ENCODE data around the gene NPLOC4.

NPLOC4 gene

DNA sequence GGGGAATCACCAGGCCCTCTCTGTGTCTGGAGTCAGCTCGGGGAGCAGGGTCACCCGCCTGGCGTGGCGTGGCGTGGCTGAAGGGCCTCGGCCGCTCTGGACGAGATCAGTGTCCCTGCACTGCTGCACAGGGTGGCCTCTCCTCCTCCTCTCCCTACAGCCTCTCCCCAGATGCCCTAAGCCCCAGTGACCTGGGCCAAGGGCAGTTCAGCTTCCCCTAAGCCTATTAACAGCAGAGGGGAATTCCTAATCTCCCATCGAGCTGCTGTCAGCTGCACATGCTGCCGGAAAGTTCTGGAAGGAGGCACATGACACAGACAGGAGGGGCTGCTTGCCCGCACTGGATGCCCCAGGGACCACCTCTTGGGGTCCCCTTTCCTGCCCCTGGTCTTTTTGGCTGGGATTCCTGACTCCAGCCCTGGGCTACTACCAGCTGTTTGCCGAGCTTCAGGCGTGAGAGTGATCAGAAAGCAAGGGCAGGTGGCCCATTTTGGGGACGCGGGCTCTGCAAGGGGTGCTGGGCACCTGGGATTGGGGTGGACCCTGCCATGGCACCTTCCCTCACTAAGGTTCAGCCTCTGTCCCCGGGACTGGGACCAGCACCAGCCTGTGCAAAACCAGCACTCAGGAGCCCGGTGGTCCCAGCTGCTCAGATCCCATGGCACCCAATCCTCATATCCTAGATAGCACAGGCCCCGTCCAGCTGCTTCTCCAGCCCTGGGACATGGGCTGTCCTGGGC, 18.6 kb upstream of the NPLOC4 start:
- no peak for TF ChIP-seq TAF1 (IDR thresholded peaks at IDR 0.05; ENCODE audit: borderline replicate concordance, insufficient read depth, low read length)
- TF ChIP-seq POLR2AphosphoS5 (IDR thresholded peaks at IDR 0.05; ENCODE audit: low read depth, low read length): no peak
- TF ChIP-seq SIN3A (IDR thresholded peaks at IDR 0.05; ENCODE audit: borderline replicate concordance, insufficient read depth, low read length): no peak
- TF ChIP-seq FOXP2 (optimal IDR thresholded peaks at IDR 0.05; ENCODE audit: borderline replicate concordance, extremely low read depth, extremely low read length, insufficient read depth): no peak
- TF ChIP-seq, protein P1, sequence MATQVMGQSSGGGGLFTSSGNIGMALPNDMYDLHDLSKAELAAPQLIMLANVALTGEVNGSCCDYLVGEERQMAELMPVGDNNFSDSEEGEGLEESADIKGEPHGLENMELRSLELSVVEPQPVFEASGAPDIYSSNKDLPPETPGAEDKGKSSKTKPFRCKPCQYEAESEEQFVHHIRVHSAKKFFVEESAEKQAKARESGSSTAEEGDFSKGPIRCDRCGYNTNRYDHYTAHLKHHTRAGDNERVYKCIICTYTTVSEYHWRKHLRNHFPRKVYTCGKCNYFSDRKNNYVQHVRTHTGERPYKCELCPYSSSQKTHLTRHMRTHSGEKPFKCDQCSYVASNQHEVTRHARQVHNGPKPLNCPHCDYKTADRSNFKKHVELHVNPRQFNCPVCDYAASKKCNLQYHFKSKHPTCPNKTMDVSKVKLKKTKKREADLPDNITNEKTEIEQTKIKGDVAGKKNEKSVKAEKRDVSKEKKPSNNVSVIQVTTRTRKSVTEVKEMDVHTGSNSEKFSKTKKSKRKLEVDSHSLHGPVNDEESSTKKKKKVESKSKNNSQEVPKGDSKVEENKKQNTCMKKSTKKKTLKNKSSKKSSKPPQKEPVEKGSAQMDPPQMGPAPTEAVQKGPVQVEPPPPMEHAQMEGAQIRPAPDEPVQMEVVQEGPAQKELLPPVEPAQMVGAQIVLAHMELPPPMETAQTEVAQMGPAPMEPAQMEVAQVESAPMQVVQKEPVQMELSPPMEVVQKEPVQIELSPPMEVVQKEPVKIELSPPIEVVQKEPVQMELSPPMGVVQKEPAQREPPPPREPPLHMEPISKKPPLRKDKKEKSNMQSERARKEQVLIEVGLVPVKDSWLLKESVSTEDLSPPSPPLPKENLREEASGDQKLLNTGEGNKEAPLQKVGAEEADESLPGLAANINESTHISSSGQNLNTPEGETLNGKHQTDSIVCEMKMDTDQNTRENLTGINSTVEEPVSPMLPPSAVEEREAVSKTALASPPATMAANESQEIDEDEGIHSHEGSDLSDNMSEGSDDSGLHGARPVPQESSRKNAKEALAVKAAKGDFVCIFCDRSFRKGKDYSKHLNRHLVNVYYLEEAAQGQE (IDR thresholded peaks at IDR 0.05; ENCODE audit: insufficient read depth in 1 of 2, low read depth in 2 of 2, low read length in 2 of 2): no peak

DNA sequence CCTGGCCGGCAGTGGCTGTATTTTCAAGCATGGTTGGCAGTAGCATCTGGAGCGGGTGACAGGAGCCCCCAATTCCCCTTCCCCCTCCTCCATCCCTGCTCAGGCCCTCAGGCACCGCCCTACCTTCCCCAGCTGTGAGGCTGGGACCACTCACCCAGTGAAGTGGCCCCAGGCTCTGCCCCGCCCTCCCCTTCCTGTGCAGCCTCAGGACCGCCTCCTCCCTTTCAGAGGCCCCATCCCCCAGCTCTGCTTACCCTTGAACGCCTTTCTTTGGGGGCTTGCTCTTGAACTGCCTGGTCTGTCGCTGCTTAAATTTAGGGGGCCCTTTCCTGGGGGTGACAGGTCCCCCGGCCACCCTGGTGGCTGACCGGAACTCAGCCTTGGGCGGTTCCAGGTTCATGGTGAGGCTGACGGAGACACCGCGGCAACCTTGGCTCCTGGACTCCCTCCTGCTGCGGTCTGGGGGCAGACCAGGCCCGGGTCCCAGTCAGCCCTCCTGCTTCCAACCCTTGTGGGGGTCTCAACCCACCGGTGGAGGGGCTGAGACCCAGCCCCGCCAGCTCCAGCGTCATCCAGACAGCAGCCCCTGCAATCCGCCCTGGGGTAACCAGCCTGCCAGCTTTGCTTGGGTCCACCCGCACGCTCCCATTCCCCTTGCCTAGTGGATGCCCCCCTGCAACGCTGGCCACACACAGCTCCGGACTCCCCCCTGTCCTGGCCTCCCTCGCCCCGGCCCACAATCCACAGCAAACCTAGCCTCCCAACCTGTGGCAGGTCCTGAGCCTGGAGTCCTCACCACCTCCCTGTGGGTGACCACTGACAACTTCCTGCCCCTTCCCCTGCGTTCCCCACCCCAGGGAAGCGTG, 16.2 kb upstream of the NPLOC4 start:
- TF ChIP-seq TAF1 (IDR thresholded peaks at IDR 0.05; ENCODE audit: borderline replicate concordance, insufficient read depth, low read length) (no peak), FOXP2 (optimal IDR thresholded peaks at IDR 0.05; ENCODE audit: borderline replicate concordance, extremely low read depth, extremely low read length, insufficient read depth) (no peak), POLR2AphosphoS5 (IDR thresholded peaks at IDR 0.05; ENCODE audit: low read depth, low read length) (no peak), SIN3A (IDR thresholded peaks at IDR 0.05; ENCODE audit: borderline replicate concordance, insufficient read depth, low read length) (no peak)
- TF ChIP-seq, protein P1 (IDR thresholded peaks at IDR 0.05; ENCODE audit: insufficient read depth in 1 of 2, low read depth in 2 of 2, low read length in 2 of 2): no peak

DNA sequence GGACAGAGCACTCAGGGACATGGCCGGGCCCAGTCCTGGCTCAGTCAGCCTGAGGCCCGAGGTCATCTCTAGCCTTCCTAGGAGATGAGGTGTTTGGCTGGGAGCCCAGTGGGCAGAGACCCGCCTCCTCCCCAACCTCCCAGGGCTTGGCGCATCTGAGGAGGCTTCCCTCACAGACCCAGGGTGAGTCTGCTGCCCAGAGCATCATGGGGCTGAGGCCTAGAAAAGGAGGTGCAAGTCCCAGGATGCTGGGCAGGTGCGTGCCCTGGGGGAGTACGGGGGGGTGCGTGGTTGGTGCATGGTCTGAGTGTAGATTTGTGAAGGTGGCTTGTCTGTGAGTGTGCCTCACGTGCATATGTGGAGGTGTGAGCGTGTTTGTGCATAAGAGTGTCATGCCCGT, 14.8 kb upstream of the NPLOC4 start:
- no peak for TF ChIP-seq TAF1 (IDR thresholded peaks at IDR 0.05; ENCODE audit: borderline replicate concordance, insufficient read depth, low read length)
- no peak for TF ChIP-seq FOXP2 (optimal IDR thresholded peaks at IDR 0.05; ENCODE audit: borderline replicate concordance, extremely low read depth, extremely low read length, insufficient read depth)

DNA sequence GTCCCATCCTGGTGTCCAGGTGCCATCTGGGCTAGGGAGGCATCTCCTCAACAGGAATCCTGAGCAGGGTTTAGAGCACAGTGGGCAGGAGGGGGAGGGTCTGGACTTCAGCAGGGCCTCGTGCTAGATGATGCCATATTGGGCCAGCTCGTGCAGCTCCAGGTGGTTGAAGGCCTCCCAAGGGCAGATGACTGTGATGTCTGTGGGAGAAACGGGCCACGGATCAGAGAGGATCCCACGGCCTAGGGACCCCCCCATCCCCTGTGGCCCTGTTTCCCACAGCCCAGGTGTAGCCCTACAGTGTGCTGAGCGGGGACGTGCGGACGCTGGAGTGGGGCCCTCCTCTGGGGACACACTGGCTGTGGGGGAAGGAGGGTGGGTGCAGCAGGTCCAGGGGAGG, 14.0 kb upstream of the NPLOC4 start:
- no peak for TF ChIP-seq TAF1 (IDR thresholded peaks at IDR 0.05; ENCODE audit: borderline replicate concordance, insufficient read depth, low read length)
- TF ChIP-seq, protein P1 (IDR thresholded peaks at IDR 0.05; ENCODE audit: insufficient read depth in 1 of 2, low read depth in 2 of 2, low read length in 2 of 2): no peak
- TF ChIP-seq SIN3A (IDR thresholded peaks at IDR 0.05; ENCODE audit: borderline replicate concordance, insufficient read depth, low read length): no peak
- no peak for TF ChIP-seq FOXP2 (optimal IDR thresholded peaks at IDR 0.05; ENCODE audit: borderline replicate concordance, extremely low read depth, extremely low read length, insufficient read depth)
- no peak for TF ChIP-seq POLR2AphosphoS5 (IDR thresholded peaks at IDR 0.05; ENCODE audit: low read depth, low read length)

DNA sequence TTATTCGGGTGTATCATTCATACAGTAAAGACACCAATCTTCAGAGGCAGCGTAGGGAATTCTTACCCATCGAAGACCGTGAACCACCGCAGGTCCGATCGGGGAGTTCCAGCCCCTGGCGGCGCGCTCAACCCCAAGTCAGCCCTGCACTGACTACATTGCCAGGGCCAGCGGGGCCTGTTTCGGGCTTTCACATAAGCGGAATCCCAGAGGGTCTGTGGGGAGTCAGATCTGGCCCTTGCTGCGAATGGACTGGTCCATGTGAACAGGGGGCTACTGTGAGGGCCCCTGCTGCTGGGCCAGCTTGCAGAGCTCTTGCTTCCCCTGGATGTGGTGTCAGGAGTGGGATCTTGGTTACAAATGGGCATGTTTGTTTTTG, 11.8 kb upstream of the NPLOC4 start:
- TF ChIP-seq FOXP2 (optimal IDR thresholded peaks at IDR 0.05; ENCODE audit: borderline replicate concordance, extremely low read depth, extremely low read length, insufficient read depth) (no peak), TAF1 (IDR thresholded peaks at IDR 0.05; ENCODE audit: borderline replicate concordance, insufficient read depth, low read length) (no peak), SIN3A (IDR thresholded peaks at IDR 0.05; ENCODE audit: borderline replicate concordance, insufficient read depth, low read length) (no peak), POLR2AphosphoS5 (IDR thresholded peaks at IDR 0.05; ENCODE audit: low read depth, low read length) (no peak)
- TF ChIP-seq, protein P1 (IDR thresholded peaks at IDR 0.05; ENCODE audit: insufficient read depth in 1 of 2, low read depth in 2 of 2, low read length in 2 of 2): no peak
